ENCODE results near the gene TOMT. TPM values are rescaled to one million over a fixed set of nuclear protein-coding genes. Genes with fewer than 3 reads are reported as not detected.

The TOMT gene
- total and polyA plus RNA-seq, 2 experiments from 2014 or later: not detected

GRCh38 chr11:72084965-72085364, 20.8 kb upstream of the TOMT start:
- Mint-ChIP-seq H3K27me3 (ENCODE audit: insufficient read depth, low read depth, poor library complexity) (peaks cover 3% of the 10 kb centered on the region), H3K27ac (no peak overlapping the region), H3K4me3 (no peak overlapping the region), H3K36me3 (ENCODE audit: low read depth) (no peaks in the 10 kb centered on the region), H3K4me1 (peaks cover 13% of the 10 kb centered on the region), H3K9me3 (no peaks in the 10 kb centered on the region; the same call in 2 of the 3 replicates)
- no peaks in the 10 kb centered on the region for H3K79me2 ChIP-seq (replicated peaks; ENCODE audit: insufficient read depth)
- no peaks in the 10 kb centered on the region; the same call in 1 of the 2 replicates for H4K20me1 ChIP-seq (replicated peaks; ENCODE audit: insufficient read depth)
- DNase-seq (ENCODE audit: low spot score) (no peak), ATAC-seq (no peak)
- no peaks in the 10 kb centered on the region for H3K36me3 ChIP-seq (ENCODE audit: insufficient read depth)
- TF ChIP-seq POLR2AphosphoS5 (IDR thresholded peaks at IDR 0.05; ENCODE audit: low read depth) (no peak), STAT1 (IDR thresholded peaks at IDR 0.05; ENCODE audit: unreplicated experiment) (no peak), NANOG (IDR thresholded peaks at IDR 0.05; ENCODE audit: borderline replicate concordance) (no peak), ZNF114 (CRISPR knock-in tag; IDR thresholded peaks at IDR 0.05) (no peak), CTCF (conservative IDR thresholded peaks at IDR 0.05; ENCODE audit: low read depth in 2 of 2) (no peak), CREB1 (CRISPR knock-in tag; IDR thresholded peaks at IDR 0.05; ENCODE audit: low read depth) (no peak), REST (IDR thresholded peaks at IDR 0.05; ENCODE audit: unreplicated experiment) (no peak), ZNF331 (CRISPR knock-in tag; IDR thresholded peaks at IDR 0.05; ENCODE audit: low read depth) (no peak), EZH2 (IDR thresholded peaks at IDR 0.05; ENCODE audit: low read depth, unreplicated experiment) (no peak), EZH2phosphoT487 (IDR thresholded peaks at IDR 0.05; ENCODE audit: unreplicated experiment) (no peak), JUNB (IDR thresholded peaks at IDR 0.05; ENCODE audit: unreplicated experiment) (no peak)
- TF ChIP-seq, protein P1, sequence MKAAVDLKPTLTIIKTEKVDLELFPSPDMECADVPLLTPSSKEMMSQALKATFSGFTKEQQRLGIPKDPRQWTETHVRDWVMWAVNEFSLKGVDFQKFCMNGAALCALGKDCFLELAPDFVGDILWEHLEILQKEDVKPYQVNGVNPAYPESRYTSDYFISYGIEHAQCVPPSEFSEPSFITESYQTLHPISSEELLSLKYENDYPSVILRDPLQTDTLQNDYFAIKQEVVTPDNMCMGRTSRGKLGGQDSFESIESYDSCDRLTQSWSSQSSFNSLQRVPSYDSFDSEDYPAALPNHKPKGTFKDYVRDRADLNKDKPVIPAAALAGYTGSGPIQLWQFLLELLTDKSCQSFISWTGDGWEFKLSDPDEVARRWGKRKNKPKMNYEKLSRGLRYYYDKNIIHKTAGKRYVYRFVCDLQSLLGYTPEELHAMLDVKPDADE (IDR thresholded peaks at IDR 0.05): no peak
- TF ChIP-seq, protein P2, sequence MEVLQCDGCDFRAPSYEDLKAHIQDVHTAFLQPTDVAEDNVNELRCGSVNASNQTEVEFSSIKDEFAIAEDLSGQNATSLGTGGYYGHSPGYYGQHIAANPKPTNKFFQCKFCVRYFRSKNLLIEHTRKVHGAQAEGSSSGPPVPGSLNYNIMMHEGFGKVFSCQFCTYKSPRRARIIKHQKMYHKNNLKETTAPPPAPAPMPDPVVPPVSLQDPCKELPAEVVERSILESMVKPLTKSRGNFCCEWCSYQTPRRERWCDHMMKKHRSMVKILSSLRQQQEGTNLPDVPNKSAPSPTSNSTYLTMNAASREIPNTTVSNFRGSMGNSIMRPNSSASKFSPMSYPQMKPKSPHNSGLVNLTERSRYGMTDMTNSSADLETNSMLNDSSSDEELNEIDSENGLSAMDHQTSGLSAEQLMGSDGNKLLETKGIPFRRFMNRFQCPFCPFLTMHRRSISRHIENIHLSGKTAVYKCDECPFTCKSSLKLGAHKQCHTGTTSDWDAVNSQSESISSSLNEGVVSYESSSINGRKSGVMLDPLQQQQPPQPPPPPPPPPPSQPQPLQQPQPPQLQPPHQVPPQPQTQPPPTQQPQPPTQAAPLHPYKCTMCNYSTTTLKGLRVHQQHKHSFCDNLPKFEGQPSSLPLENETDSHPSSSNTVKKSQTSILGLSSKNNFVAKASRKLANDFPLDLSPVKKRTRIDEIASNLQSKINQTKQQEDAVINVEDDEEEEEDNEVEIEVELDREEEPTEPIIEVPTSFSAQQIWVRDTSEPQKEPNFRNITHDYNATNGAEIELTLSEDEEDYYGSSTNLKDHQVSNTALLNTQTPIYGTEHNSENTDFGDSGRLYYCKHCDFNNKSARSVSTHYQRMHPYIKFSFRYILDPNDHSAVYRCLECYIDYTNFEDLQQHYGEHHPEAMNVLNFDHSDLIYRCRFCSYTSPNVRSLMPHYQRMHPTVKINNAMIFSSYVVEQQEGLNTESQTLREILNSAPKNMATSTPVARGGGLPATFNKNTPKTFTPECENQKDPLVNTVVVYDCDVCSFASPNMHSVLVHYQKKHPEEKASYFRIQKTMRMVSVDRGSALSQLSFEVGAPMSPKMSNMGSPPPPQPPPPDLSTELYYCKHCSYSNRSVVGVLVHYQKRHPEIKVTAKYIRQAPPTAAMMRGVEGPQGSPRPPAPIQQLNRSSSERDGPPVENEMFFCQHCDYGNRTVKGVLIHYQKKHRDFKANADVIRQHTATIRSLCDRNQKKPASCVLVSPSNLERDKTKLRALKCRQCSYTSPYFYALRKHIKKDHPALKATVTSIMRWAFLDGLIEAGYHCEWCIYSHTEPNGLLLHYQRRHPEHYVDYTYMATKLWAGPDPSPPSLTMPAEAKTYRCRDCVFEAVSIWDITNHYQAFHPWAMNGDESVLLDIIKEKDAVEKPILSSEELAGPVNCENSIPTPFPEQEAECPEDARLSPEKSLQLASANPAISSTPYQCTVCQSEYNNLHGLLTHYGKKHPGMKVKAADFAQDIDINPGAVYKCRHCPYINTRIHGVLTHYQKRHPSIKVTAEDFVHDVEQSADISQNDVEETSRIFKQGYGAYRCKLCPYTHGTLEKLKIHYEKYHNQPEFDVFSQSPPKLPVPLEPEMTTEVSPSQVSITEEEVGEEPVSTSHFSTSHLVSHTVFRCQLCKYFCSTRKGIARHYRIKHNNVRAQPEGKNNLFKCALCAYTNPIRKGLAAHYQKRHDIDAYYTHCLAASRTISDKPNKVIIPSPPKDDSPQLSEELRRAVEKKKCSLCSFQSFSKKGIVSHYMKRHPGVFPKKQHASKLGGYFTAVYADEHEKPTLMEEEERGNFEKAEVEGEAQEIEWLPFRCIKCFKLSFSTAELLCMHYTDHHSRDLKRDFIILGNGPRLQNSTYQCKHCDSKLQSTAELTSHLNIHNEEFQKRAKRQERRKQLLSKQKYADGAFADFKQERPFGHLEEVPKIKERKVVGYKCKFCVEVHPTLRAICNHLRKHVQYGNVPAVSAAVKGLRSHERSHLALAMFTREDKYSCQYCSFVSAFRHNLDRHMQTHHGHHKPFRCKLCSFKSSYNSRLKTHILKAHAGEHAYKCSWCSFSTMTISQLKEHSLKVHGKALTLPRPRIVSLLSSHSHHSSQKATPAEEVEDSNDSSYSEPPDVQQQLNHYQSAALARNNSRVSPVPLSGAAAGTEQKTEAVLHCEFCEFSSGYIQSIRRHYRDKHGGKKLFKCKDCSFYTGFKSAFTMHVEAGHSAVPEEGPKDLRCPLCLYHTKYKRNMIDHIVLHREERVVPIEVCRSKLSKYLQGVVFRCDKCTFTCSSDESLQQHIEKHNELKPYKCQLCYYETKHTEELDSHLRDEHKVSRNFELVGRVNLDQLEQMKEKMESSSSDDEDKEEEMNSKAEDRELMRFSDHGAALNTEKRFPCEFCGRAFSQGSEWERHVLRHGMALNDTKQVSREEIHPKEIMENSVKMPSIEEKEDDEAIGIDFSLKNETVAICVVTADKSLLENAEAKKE (CRISPR knock-in tag; IDR thresholded peaks at IDR 0.05): no peak
- no peaks in the 10 kb centered on the region for H3K27me3 ChIP-seq (ENCODE audit: insufficient read depth)
- no peak overlapping the region for H3K27ac ChIP-seq (ENCODE audit: low read depth)
- H3K9me2 ChIP-seq (ENCODE audit: insufficient read depth): no peaks in the 10 kb centered on the region
- H3F3A ChIP-seq (replicated peaks; ENCODE audit: low read depth): no peaks in the 10 kb centered on the region
- H3K4me2 ChIP-seq: no peak overlapping the region
- no peak overlapping the region for H2AFZ ChIP-seq
- H3K4me1 ChIP-seq (ENCODE audit: insufficient read depth): no peaks in the 10 kb centered on the region
- H3K4me3 ChIP-seq: no peak overlapping the region

All from GM23338 (cell line).